GM23248 (cell line): Measurements from ENCODE around the gene USP37. TPM values are rescaled to one million over a fixed set of nuclear protein-coding genes. Genes with fewer than 3 reads are reported as not detected.

Experiments used
- DNase-seq: peaks from one replicate; pipeline ENCODE4 v3.0.0-alpha.2; 2015
- H2AFZ ChIP-seq: fragments of 200-600 bp; sonication (generic); 2 replicates; pipeline ENCODE4 v1.6.1; 2016; ENCODE audit warnings: antibody characterized with exemption
- H3F3A ChIP-seq: fragments of 200-600 bp; sonication (generic); 2 replicates; pipeline ENCODE4 v1.6.1; 2016; ENCODE audit warnings: mild to moderate bottlenecking, antibody characterized with exemption, mixed run types; ENCODE audit not compliant: insufficient read depth
- H3K27ac ChIP-seq: fragments of 200-600 bp; sonication (generic); 2 replicates; pipeline ENCODE4 v1.5.1; 2016; ENCODE audit warnings: mild to moderate bottlenecking
- H3K27me3 ChIP-seq: fragments of 200-600 bp; sonication (generic); replicated peaks from 2 replicates; pipeline ENCODE4 v1.6.1; 2016; ENCODE audit warnings: mild to moderate bottlenecking; ENCODE audit not compliant: insufficient read depth
- H3K36me3 ChIP-seq: fragments of 200-600 bp; sonication (generic); 2 replicates; pipeline ENCODE4 v1.6.1; 2016; ENCODE audit warnings: low read depth, mild to moderate bottlenecking
- H3K4me1 ChIP-seq: fragments of 200-600 bp; sonication (generic); 2 replicates; pipeline ENCODE4 v1.6.1; 2016; ENCODE audit warnings: mild to moderate bottlenecking; ENCODE audit not compliant: insufficient read depth
- H3K4me2 ChIP-seq: fragments of 200-600 bp; sonication (generic); one replicate; pipeline ENCODE4 v1.6.1; 2016; ENCODE audit warnings: mild to moderate bottlenecking; ENCODE audit not compliant: unreplicated experiment
- H3K4me3 ChIP-seq: fragments of 200-600 bp; sonication (generic); 2 replicates; pipeline ENCODE4 v1.5.1; 2016; ENCODE audit warnings: mild to moderate bottlenecking
- H3K79me2 ChIP-seq: fragments of 200-600 bp; sonication (generic); 2 replicates; pipeline ENCODE4 v1.6.1; 2016; ENCODE audit warnings: mild to moderate bottlenecking; ENCODE audit not compliant: insufficient read depth
- H3K9ac ChIP-seq: fragments of 200-600 bp; sonication (generic); 2 replicates; pipeline ENCODE4 v1.6.1; 2016; ENCODE audit warnings: mild to moderate bottlenecking
- H3K9me2 ChIP-seq: fragments of 200-600 bp; sonication (generic); 2 replicates; pipeline ENCODE4 v1.6.1; 2016; ENCODE audit warnings: mixed run types, mild to moderate bottlenecking, moderate library complexity; ENCODE audit not compliant: insufficient read depth
- H3K9me3 ChIP-seq: fragments of 200-600 bp; sonication (generic); one replicate; pipeline ENCODE4 v1.6.1; 2017; ENCODE audit warnings: low read depth
- H4K20me1 ChIP-seq: fragments of 200-600 bp; sonication (generic); 2 replicates; pipeline ENCODE4 v1.6.0; 2016; ENCODE audit not compliant: insufficient read depth
- EZH2 ChIP-seq: fragments of 200-600 bp; sonication (generic); IDR thresholded peaks from 2 replicates; pipeline ENCODE4 v1.6.1; 2018; ENCODE audit warnings: antibody characterized with exemption, mild to moderate bottlenecking; ENCODE audit not compliant: insufficient read depth, poor library complexity, severe bottlenecking
- EZH2phosphoT487 ChIP-seq: fragments of 200-600 bp; sonication (generic); IDR thresholded peaks from 2 replicates; pipeline ENCODE4 v1.6.1; 2018; ENCODE audit warnings: antibody characterized with exemption, moderate library complexity, mild to moderate bottlenecking, low read depth; ENCODE audit not compliant: insufficient read depth
- WGBS, 2 experiments: methylation state at CpG; one replicate each; pipeline ENCODE4 v1.1.6; 2015 to 2017; ENCODE audit warnings: low lambda C conversion rate in 2 of 2, low coverage in 1 of 2; ENCODE audit errors: missing lambda C conversion rate in 2 of 2; 5-methylcytosine and 5-hydroxymethylcytosine counted together
- in situ Hi-C: fragments of 300-500 bp; cut with MboI; formaldehyde crosslinking; loops from 2 replicates; pipeline ENCODE4 v1.15.0; 2020
- polyA plus RNA-seq: library from polyadenylated mRNA; unstranded; fragments of >200 nt; fragmentation: Nextera tagmentation; extraction: Ambion mirVana; gene quantifications from 2 replicates; pipeline ENCODE4 v1.2.1, GENCODE V29; 2016
- total RNA-seq: library from RNA; depleted of rRNA; stranded (reverse); fragments of >200 nt; shearing (Covaris generic); gene quantifications from 2 replicates; pipeline ENCODE4 v1.2.3, GENCODE V29; 2014

Gene USP37
- total and polyA plus RNA-seq, 2 experiments from 2014 or later = 5.0 to 6.6 TPM

DNA sequence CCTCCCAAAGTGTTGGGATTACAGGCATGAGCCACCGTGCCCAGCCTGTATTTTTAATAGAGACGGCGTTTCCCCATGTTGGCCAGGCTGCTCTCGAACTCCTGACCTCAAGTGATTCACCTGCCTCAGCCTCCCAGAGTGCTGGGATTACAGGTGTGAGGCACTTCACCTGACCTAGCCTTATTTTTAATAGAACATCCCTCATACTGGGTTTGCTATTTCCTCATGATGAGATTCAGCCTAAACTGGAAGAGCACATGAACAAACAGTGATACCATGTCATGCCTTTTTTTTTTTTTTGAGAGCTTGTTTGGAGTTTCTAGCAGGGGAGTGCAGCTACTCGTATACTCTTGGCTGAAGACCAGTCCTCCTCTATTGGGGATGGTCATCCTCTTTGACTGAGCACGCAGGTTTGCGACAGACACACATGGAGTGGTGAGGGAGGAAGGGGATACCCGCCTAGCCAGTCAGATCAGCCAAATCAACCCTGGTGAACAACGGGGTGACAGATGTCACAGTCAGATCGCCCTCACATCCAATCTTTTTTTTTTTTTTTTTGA lies 67.6 kb downstream of the USP37 start:
- no peaks in the 10 kb centered on the region for H3K9me3 ChIP-seq
- H2AFZ ChIP-seq = no peak overlapping the region
- H3K4me2 ChIP-seq = no peak overlapping the region
- H3K9me2 ChIP-seq = no peaks in the 10 kb centered on the region
- H4K20me1 ChIP-seq = no peaks in the 10 kb centered on the region
- no peak overlapping the region for H3K4me3 ChIP-seq
- WGBS, 2 experiments = 97% methylated on average over 10 of the region's 10 CpGs
- H3K36me3 ChIP-seq = 0 out of 2 replicates have a peak, but pooled peaks cover 7% of the 10 kb centered on the region
- H3K4me1 ChIP-seq = peaks cover 5% of the 10 kb centered on the region; the same call in 1 of the 2 replicates
- no peak for DNase-seq
- H3K27me3 ChIP-seq = no peaks in the 10 kb centered on the region
- TF ChIP-seq EZH2 (no peak), EZH2phosphoT487 (no peak)
- no peaks in the 10 kb centered on the region for H3K79me2 ChIP-seq
- no peak overlapping the region for H3K27ac ChIP-seq
- no peak overlapping the region for H3K9ac ChIP-seq
- in situ Hi-C loops = no loop called here
- peaks cover 8% of the 10 kb centered on the region; the same call in 1 of the 2 replicates for H3F3A ChIP-seq

DNA sequence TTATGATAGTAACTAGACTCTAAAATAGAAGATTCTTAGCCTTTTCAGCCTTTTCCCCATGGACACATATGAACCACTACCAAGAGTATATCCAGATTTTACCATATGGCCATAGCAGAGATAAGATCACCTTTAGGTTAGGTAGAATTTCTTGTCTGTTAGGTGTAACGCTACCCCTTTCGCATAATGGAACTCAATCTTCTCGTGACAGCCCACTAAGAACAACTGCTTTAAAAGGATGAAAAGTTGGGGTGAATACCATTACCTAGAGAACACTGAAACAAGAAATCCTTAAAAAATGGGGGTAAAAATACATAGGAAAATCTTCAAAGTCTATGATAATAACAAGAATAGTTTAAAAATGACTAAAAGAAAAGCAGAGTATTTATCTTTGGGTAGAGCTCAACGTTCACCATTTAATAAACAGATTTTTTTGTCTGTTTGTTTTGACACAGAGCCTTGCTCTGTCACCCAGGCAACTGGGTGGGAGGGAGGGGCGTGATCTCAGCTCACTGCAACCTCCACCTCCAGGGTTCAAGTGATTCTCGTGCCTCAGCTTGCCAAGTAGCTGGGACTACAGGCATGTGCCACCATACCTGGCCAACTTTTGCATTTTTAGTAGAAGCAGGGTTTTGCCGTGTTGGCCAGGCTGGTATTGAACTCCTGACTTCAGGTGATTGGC lies 82.0 kb downstream of the USP37 start:
- in situ Hi-C loops = no loop called here
- Histone ChIP-seq H3F3A (no peaks in the 10 kb centered on the region), H4K20me1 (no peaks in the 10 kb centered on the region), H3K4me3 (no peak overlapping the region), H2AFZ (no peak overlapping the region), H3K4me2 (no peak overlapping the region), H3K9me3 (no peaks in the 10 kb centered on the region), H3K9me2 (no peaks in the 10 kb centered on the region), H3K4me1 (no peaks in the 10 kb centered on the region), H3K79me2 (no peaks in the 10 kb centered on the region), H3K27me3 (no peaks in the 10 kb centered on the region), H3K36me3 (peaks cover 30% of the 10 kb centered on the region), H3K9ac (no peak overlapping the region), H3K27ac (no peak overlapping the region)
- DNase-seq = no peak
- 73 to 76% methylated on average over 7 of the region's 7 CpGs for WGBS, 2 experiments
- TF ChIP-seq EZH2 = no peak
- no peak for TF ChIP-seq EZH2phosphoT487

DNA sequence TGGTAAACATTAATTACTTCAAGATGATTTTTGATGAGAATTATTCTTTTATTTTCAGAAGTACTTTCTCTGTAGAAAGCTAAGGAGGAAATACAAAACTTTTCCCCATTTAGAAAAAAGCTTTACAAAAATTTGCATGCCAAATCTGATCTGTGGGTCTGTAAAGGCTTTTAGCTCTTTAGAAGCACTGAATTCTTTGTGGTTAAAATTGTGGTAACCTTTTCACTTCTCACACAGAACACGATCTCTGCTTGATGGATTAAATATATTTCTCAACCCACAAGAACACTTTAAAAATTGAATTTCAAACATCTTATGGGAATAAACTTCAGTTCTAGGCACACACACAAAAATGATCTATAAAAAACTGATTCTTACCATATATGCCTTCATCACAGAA lies 85.5 kb downstream of the USP37 start:
- no peaks in the 10 kb centered on the region for H3K79me2 ChIP-seq
- in situ Hi-C loops = no loop called here
- no peaks in the 10 kb centered on the region for H4K20me1 ChIP-seq
- no peaks in the 10 kb centered on the region for H3K9me2 ChIP-seq
- peaks cover 3% of the 10 kb centered on the region; the same call in 1 of the 2 replicates for H3K4me1 ChIP-seq
- no peak overlapping the region for H3K4me3 ChIP-seq
- no peaks in the 10 kb centered on the region for H3K9me3 ChIP-seq
- no peak overlapping the region for H3K27ac ChIP-seq
- DNase-seq = no peak
- WGBS, 2 experiments = 55 to 57% methylated on average over 1 of the region's 1 CpG
- H3K4me2 ChIP-seq = no peak overlapping the region
- H3F3A ChIP-seq = 0 out of 2 replicates have a peak, but pooled peaks cover 5% of the 10 kb centered on the region
- TF ChIP-seq EZH2 (no peak), EZH2phosphoT487 (no peak)
- H3K27me3 ChIP-seq = no peaks in the 10 kb centered on the region
- H3K9ac ChIP-seq = no peak overlapping the region
- H2AFZ ChIP-seq = no peak overlapping the region
- peaks cover 22% of the 10 kb centered on the region for H3K36me3 ChIP-seq

DNA sequence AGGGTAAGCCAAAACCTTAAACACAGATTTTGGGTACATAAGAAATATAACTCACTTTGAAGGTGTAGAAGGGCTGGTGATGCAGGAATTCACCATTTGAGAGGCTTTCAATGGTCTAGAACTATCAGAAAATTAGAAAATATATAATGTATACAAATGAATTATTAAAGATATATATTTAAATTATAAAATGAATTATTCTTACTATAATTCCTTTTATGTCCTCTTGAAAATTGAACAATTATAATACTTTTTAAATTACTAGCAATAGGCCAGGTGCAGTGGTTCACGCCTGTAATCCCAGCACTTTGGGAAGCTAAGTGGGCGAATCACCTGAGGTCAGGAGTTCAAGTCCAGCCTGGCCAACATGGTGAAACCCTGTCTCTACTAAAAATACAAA lies 88.6 kb downstream of the USP37 start:
- Histone ChIP-seq H3K4me1 (peaks cover 3% of the 10 kb centered on the region; the same call in 1 of the 2 replicates), H3K79me2 (no peaks in the 10 kb centered on the region), H3K9ac (no peak overlapping the region), H3K27me3 (no peaks in the 10 kb centered on the region), H3F3A (0 out of 2 replicates have a peak, but pooled peaks cover 5% of the 10 kb centered on the region), H2AFZ (no peak overlapping the region), H3K4me2 (no peak overlapping the region), H3K9me3 (no peaks in the 10 kb centered on the region), H3K9me2 (no peaks in the 10 kb centered on the region), H4K20me1 (no peaks in the 10 kb centered on the region), H3K27ac (no peak overlapping the region), H3K4me3 (no peak overlapping the region), H3K36me3 (peaks cover 20% of the 10 kb centered on the region)
- no peak for DNase-seq
- in situ Hi-C loops = no loop called here
- no peak for TF ChIP-seq EZH2phosphoT487
- TF ChIP-seq EZH2 = no peak
- WGBS, 2 experiments = 95 to 100% methylated on average over 2 of the region's 2 CpGs
